HG03378 (cell line): ENCODE data around the gene S100A8.
"Not testable (repeated sequence)": the region's sequence is repeated elsewhere in the genome, so short reads cannot be mapped to it uniquely, and the experiment has no call there.

ENCODE experiments used
- ATAC-seq: cut with Tn5 transposase; IDR thresholded peaks from one replicate; pipeline ENCODE4 v1.9.1; 2021; ENCODE audit warnings: mild to moderate bottlenecking, moderate library complexity; ENCODE audit not compliant: unreplicated experiment

S100A8 gene

GRCh38 chr1:153417136-153417888, 26.4 kb upstream of the S100A8 start:
- ATAC-seq = no peak

- no peak for ATAC-seq
Measured at GRCh38 chr1:153415850-153416570, 25.1 kb upstream of the S100A8 start, which contains the start of gene S100A7A. Gene S100A7A (plus strand): TSS chr1:153416520. CDS start chr1:153418083, 1,563 bp downstream.

GRCh38 chr1:153413961-153414360, 23.1 kb upstream of the S100A8 start:
- not testable (repeated sequence) for ATAC-seq

GRCh38 chr1:153407274-153407673, 16.4 kb upstream of the S100A8 start:
- ATAC-seq = not testable (repeated sequence)

GRCh38 chr1:153405825-153406599, 15.1 kb upstream of the S100A8 start:
- not testable (repeated sequence) for ATAC-seq

GRCh38 chr1:153404768-153405167, 13.9 kb upstream of the S100A8 start:
- ATAC-seq = no peak

GRCh38 chr1:153404086-153404635, 13.3 kb upstream of the S100A8 start:
- ATAC-seq = no peak

GRCh38 chr1:153403421-153404085, 12.7 kb upstream of the S100A8 start:
- ATAC-seq = no peak

GRCh38 chr1:153402226-153402625, 11.4 kb upstream of the S100A8 start:
- no peak for ATAC-seq

- no peak for ATAC-seq
Measured at GRCh38 chr1:153401461-153401860, 10.6 kb upstream of the S100A8 start.

GRCh38 chr1:153400244-153400643, 9.4 kb upstream of the S100A8 start:
- no peak for ATAC-seq

- no peak for ATAC-seq
Measured at GRCh38 chr1:153399401-153400055, 8.7 kb upstream of the S100A8 start.

GRCh38 chr1:153397924-153398651, 7.2 kb upstream of the S100A8 start:
- no peak for ATAC-seq

- ATAC-seq = no peak
Measured at GRCh38 chr1:153397051-153397923, 6.4 kb upstream of the S100A8 start.

GRCh38 chr1:153396461-153396860, 5.6 kb upstream of the S100A8 start:
- ATAC-seq = no peak

GRCh38 chr1:153395776-153396175, 4.9 kb upstream of the S100A8 start:
- ATAC-seq = no peak

GRCh38 chr1:153395136-153395685, 4.3 kb upstream of the S100A8 start:
- ATAC-seq = no peak

GRCh38 chr1:153394391-153394790, 3.5 kb upstream of the S100A8 start:
- no peak for ATAC-seq
